KMS-11 (cell line): ENCODE results near the gene LSM7.
"Not testable (repeated sequence)": the region's sequence is repeated elsewhere in the genome, so short reads cannot be mapped to it uniquely, and the experiment has no call there.

Source experiments
- H2AFZ ChIP-seq: fragments of 200-600 bp; sonication (generic); 2 replicates; pipeline ENCODE4 v1.6.1; 2016; ENCODE audit warnings: antibody characterized with exemption, mixed run types, low read depth
- H3K27ac ChIP-seq: fragments of 200-600 bp; sonication (generic); 2 replicates; pipeline ENCODE4 v1.6.1; 2016; ENCODE audit warnings: mild to moderate bottlenecking, mixed run types
- H3K27me3 ChIP-seq: fragments of 200-600 bp; sonication (generic); 2 replicates; pipeline ENCODE4 v1.6.1; 2017; ENCODE audit warnings: mild to moderate bottlenecking, low read depth, mixed run types, moderate library complexity; ENCODE audit not compliant: insufficient read depth
- H3K36me3 ChIP-seq: fragments of 200-600 bp; sonication (generic); 2 replicates; pipeline ENCODE4 v1.6.1; 2017; ENCODE audit warnings: mild to moderate bottlenecking, mixed run types; ENCODE audit not compliant: insufficient read depth
- H3K4me1 ChIP-seq: fragments of 200-600 bp; sonication (generic); 2 replicates; pipeline ENCODE4 v1.6.1; 2016; ENCODE audit warnings: mild to moderate bottlenecking, low read depth, mixed run types; ENCODE audit not compliant: poor library complexity, severe bottlenecking
- H3K4me2 ChIP-seq: fragments of 200-600 bp; sonication (generic); 2 replicates; pipeline ENCODE4 v1.7.0; 2016; ENCODE audit warnings: mild to moderate bottlenecking, mixed run types
- H3K4me3 ChIP-seq: fragments of 200-600 bp; sonication (generic); IDR thresholded peaks from 2 replicates; pipeline ENCODE4 v1.6.1; 2017; ENCODE audit warnings: low read depth, low read length, mixed read lengths; ENCODE audit not compliant: insufficient read depth
- H3K79me2 ChIP-seq: fragments of 200-600 bp; sonication (generic); 2 replicates; pipeline ENCODE4 v1.6.1; 2016; ENCODE audit warnings: low read depth, mixed run types; ENCODE audit not compliant: insufficient read depth
- H3K9ac ChIP-seq: fragments of 200-600 bp; sonication (generic); 2 replicates; pipeline ENCODE4 v1.6.1; 2016; ENCODE audit warnings: mild to moderate bottlenecking, mixed run types
- H4K20me1 ChIP-seq: fragments of 200-600 bp; sonication (generic); 2 replicates; pipeline ENCODE4 v1.6.1; 2016; ENCODE audit warnings: mild to moderate bottlenecking, mixed run types; ENCODE audit not compliant: insufficient read depth
- TF ChIP-seq, protein P1 (sequence below): fragments of 200-600 bp; sonication (generic); conservative IDR thresholded peaks from 2 replicates; pipeline ENCODE4 v1.6.1; 2017; ENCODE audit warnings: low read depth, mild to moderate bottlenecking, antibody characterized with exemption, low read length, moderate library complexity, mixed read lengths

The LSM7 gene

DNA sequence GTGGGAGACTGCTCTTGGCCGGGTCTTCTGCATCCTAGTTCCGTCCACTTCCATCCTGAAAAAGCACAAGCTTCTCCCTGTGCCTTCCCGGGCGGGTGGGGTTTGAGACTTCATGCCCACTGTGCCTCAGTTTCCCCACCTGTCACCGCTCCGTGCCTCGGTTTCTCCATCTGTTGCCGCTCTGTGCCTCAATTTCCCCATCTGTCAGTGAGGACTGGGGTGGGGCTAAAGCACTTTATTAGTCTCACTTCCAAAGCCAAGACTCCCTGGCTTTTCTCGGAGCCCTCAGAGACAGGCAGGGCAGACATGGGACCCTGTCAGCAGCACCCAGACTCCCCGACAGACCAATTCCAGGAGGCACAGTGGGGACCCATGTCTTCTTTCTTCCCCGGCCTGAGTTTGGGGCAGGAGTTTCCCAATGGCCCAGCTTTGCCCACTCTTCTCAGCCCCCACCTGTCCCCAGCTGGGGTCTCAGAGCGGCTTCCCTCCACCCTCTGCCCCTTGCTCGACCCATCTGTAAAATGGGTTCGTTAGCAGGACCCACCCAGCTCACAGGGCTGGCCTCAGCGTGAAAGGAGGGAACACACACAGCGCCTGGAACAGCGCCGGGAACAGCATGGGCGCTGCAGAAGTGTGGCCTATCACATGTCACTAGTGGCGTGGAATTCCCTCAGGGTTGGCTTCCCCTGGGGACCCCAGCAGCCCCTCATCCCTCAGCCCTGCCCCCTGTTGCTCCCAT is 41.8 kb downstream of the LSM7 start:
- Histone ChIP-seq H3K9ac (no peak overlapping the region), H3K4me1 (peaks cover 7% of the 10 kb centered on the region), H3K4me2 (no peak overlapping the region), H3K36me3 (no peaks in the 10 kb centered on the region), H2AFZ (no peak overlapping the region), H3K27ac (no peak overlapping the region), H3K79me2 (no peaks in the 10 kb centered on the region), H3K4me3 (no peak overlapping the region), H3K27me3 (no peaks in the 10 kb centered on the region), H4K20me1 (no peaks in the 10 kb centered on the region)
- TF ChIP-seq, protein P1, sequence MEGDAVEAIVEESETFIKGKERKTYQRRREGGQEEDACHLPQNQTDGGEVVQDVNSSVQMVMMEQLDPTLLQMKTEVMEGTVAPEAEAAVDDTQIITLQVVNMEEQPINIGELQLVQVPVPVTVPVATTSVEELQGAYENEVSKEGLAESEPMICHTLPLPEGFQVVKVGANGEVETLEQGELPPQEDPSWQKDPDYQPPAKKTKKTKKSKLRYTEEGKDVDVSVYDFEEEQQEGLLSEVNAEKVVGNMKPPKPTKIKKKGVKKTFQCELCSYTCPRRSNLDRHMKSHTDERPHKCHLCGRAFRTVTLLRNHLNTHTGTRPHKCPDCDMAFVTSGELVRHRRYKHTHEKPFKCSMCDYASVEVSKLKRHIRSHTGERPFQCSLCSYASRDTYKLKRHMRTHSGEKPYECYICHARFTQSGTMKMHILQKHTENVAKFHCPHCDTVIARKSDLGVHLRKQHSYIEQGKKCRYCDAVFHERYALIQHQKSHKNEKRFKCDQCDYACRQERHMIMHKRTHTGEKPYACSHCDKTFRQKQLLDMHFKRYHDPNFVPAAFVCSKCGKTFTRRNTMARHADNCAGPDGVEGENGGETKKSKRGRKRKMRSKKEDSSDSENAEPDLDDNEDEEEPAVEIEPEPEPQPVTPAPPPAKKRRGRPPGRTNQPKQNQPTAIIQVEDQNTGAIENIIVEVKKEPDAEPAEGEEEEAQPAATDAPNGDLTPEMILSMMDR = no peak

DNA sequence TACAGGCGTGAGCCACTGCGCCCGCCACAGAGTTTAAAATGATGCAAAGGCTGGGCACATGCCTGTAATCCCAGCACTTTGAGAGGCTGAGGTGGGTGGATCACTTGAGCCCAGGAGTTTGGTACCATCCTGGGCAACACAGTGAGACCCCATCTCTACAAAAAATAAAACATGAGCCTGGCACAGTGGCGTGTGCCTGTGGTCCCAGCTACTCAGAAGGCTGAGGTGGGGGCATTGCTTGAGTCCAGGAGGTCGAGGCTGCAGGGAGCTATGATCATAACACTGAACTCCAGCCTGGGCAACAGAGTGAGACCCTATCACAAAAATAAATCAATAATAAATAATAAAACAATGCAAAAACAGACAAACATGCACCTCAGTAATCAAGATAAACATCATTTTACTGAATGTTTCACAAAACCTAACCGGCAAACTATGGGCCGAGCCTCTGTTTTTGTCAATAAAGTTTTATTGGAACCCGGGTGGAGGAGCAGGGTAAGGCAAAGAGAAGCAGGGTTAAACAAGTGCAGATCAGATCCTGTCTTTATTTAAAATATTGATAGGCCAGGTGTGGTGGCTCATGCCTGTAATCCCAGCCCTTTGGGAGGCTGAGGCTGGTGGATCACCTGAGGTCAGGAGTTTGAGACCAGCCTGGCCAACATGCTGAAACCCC is 44.4 kb downstream of the LSM7 start:
- Histone ChIP-seq H3K4me3 (no peak overlapping the region), H3K4me1 (no peaks in the 10 kb centered on the region), H3K27ac (no peak overlapping the region), H3K9ac (no peak overlapping the region), H3K79me2 (no peaks in the 10 kb centered on the region), H4K20me1 (no peaks in the 10 kb centered on the region), H2AFZ (no peak overlapping the region), H3K27me3 (no peaks in the 10 kb centered on the region), H3K36me3 (no peaks in the 10 kb centered on the region), H3K4me2 (no peak overlapping the region)
- TF ChIP-seq, protein P1 = no peak

DNA sequence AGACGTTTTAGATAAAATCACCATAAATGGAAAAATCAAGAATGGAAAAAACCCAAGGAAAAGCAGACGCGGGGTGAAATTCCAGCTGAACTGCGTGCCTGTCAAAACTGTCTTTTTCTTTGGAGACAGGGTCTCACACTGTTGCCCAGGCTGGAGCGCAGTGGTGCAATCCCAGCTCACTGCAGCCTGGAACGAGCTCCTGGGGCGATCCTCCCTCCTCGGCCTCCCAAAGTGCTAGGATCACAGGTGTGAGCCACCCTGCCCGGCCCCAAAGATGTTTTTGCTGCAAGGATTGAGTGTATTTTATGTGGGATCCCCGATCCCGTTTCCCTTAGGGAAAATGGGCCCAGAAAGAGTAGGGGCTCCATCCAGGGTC is 45.5 kb downstream of the LSM7 start:
- TF ChIP-seq, protein P1 = no peak
- Histone ChIP-seq H3K27me3 (no peaks in the 10 kb centered on the region), H2AFZ (no peak overlapping the region), H3K36me3 (no peaks in the 10 kb centered on the region), H3K4me2 (no peak overlapping the region), H4K20me1 (no peaks in the 10 kb centered on the region), H3K27ac (no peak overlapping the region), H3K79me2 (no peaks in the 10 kb centered on the region), H3K4me1 (no peaks in the 10 kb centered on the region), H3K4me3 (no peak overlapping the region), H3K9ac (no peak overlapping the region)

DNA sequence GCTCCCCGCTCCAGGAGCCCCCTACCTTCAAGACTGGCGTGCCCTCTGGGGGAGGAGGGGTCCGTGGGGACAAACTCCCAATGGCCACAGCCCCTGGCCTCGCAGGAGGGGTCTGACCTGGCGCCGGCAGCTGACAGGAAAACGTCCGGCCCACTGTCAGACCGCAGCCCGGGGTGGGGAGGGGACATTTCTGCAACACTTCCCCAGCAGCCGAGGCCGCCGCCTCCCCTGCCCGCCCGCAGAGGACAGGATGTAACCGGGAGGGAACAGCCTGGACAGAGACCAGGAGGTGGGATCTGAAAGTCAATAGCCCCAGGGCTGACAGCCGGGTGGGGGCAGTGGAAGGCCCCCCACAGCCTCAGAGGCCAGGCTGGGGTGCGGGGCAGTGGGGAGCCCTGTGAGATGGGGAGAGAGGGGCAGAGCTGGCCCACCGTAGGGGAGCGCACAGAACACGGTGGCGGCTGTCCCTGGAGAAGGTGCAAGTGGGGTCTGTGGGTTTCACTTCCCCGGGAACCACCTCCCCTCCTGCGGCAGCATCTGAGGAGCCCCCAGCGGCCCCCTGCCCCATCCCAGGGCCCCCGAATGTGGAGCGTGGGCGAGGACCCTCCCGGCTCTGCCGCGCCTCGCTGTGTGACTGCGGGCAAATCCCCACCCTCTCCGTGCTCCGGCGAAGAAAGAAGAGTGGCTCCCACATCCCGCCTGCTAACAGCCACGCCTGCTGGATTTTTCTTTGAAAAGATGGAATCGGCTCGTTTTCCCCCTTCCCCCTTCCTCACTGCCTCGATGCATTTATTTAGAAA is 46.1 kb downstream of the LSM7 start, which contains the start of gene PEAK3:
Gene PEAK3 (minus strand): TSS at position 114 of the 800 bp plus-strand sequence. CDS start 1,244 bp downstream, outside the sequence.
- no peak within 1 kb of the TSS for H3K4me2 ChIP-seq
- H3K4me1 ChIP-seq = no peaks in the 10 kb centered on the region
- no peaks in the 10 kb centered on the region for H3K36me3 ChIP-seq
- no peaks in the 10 kb centered on the region for H4K20me1 ChIP-seq
- H3K27ac ChIP-seq = no peak within 1 kb of the TSS
- no peak within 1 kb of the TSS for H2AFZ ChIP-seq
- TF ChIP-seq, protein P1 = no peak
- no peaks in the 10 kb centered on the region for H3K27me3 ChIP-seq
- no peaks in the 10 kb centered on the region for H3K79me2 ChIP-seq
- no peak within 1 kb of the TSS for H3K9ac ChIP-seq
- H3K4me3 ChIP-seq = no peak within 1 kb of the TSS

DNA sequence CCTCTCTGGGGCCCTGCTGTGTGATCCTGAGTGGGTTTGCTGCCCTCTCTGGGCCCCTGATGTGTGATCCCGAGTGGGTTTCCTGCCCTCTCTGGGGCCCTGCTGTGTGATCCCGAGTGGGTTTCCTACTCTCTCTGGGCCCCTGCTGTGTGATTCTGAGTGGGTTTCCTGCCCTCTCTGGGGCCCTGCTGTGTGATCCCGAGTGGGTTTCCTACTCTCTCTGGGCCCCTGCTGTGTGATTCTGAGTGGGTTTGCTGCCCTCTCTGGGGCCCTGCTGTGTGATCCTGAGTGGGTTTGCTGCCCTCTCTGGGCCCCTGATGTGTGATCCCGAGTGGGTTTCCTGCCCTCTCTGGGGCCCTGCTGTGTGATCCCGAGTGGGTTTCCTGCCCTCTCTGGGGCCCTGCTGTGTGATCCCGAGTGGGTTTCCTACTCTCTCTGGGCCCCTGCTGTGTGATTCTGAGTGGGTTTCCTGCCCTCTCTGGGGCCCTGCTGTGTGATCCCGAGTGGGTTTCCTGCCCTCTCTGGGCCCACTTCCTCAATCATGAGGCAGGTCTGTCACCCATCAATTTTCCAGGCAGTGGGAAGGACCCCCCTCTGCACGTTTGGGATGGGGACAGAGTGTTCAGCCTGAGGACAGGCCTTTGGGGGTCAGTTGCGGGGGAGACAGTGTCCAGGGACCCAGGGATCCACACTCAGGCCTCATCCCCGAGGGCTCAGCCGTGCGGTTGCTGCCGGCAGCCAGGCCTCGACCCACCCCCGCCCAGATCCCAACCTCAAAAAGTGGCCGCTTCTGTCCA is 46.9 kb downstream of the LSM7 start:
- not testable (repeated sequence) for H4K20me1 ChIP-seq, H3K27ac ChIP-seq, H2AFZ ChIP-seq, H3K36me3 ChIP-seq, H3K79me2 ChIP-seq, H3K4me3 ChIP-seq, H3K9ac ChIP-seq, H3K27me3 ChIP-seq, H3K4me1 ChIP-seq, H3K4me2 ChIP-seq
